H1 (cell line): Measurements from ENCODE around the gene ABCA9.

Experiments
- CHD1 ChIP-seq: IDR thresholded peaks from 2 replicates; pipeline ENCODE4 v1.6.1; 2012; ENCODE audit warnings: low read depth, low read length, improper control_type of control experiment
- CHD7 ChIP-seq: fragments of 300-600 bp; sonication (generic); IDR thresholded peaks from 2 replicates; pipeline ENCODE4 v1.7.1; 2012; ENCODE audit warnings: low read length, moderate library complexity, mild to moderate bottlenecking, inconsistent platforms; ENCODE audit not compliant: insufficient replicate concordance
- EGR1 ChIP-seq: IDR thresholded peaks from 2 replicates; pipeline ENCODE4 v1.6.1; 2011; ENCODE audit warnings: low read depth, low read length, borderline replicate concordance
- EZH2 ChIP-seq: fragments of 200-600 bp; sonication (generic); IDR thresholded peaks from 2 replicates; pipeline ENCODE4 v1.7.1; 2012; ENCODE audit warnings: low read depth, mild to moderate bottlenecking, moderate library complexity, low read length, inconsistent platforms; ENCODE audit not compliant: severe bottlenecking
- JUN ChIP-seq: IDR thresholded peaks from 2 replicates; pipeline ENCODE4 v1.6.1; 2011; ENCODE audit warnings: low read depth, mild to moderate bottlenecking, improper control_type of control experiment, low read length
- MAFK ChIP-seq: IDR thresholded peaks from 2 replicates; pipeline ENCODE4 v1.6.1; 2012; ENCODE audit warnings: low read depth, mild to moderate bottlenecking, improper control_type of control experiment, low read length
- NRF1 ChIP-seq: IDR thresholded peaks from 2 replicates; pipeline ENCODE4 v1.6.1; 2011; ENCODE audit warnings: mild to moderate bottlenecking, low read depth, low read length, improper control_type of control experiment
- POLR2AphosphoS5 ChIP-seq: IDR thresholded peaks from 2 replicates; pipeline ENCODE4 v1.6.1; 2011; ENCODE audit warnings: low read depth, low read length
- RAD21 ChIP-seq, 2 experiments: IDR thresholded peaks in 1 of 2; conservative IDR thresholded peaks in 1 of 2; 2 replicates each; pipeline ENCODE4 v1.6.1; 2011; ENCODE audit warnings: low read depth in 2 of 2, low read length in 2 of 2, improper control_type of control experiment in 1 of 2, inconsistent platforms in 1 of 2, mild to moderate bottlenecking in 1 of 2, moderate library complexity in 1 of 2
- SUZ12 ChIP-seq: fragments of 200-600 bp; sonication (generic); IDR thresholded peaks from 2 replicates; pipeline ENCODE4 v1.6.1; 2012; ENCODE audit warnings: mild to moderate bottlenecking, inconsistent platforms, low read length, moderate library complexity, mixed read lengths
- ZNF274 ChIP-seq: IDR thresholded peaks from 2 replicates; pipeline ENCODE4 v1.7.0; 2012; ENCODE audit warnings: low read length, borderline replicate concordance; ENCODE audit errors: extremely low read depth
- TF ChIP-seq, protein P1 (sequence below): IDR thresholded peaks from 2 replicates; pipeline ENCODE4 v1.6.1; 2012; ENCODE audit warnings: low read length, inconsistent platforms
- TF ChIP-seq, protein P2 (sequence below), 3 experiments: IDR thresholded peaks; 1 replicate in 2 of 3; 2 replicates in 1 of 3; pipeline versions ENCODE4 v1.5.1 to v1.6.1; 2011; ENCODE audit warnings: low read length in 3 of 3, mild to moderate bottlenecking in 3 of 3, inconsistent platforms in 2 of 3, low read depth in 1 of 3, moderate library complexity in 1 of 3; ENCODE audit not compliant: insufficient read depth in 1 of 3; ENCODE audit errors: control extremely low read depth in 1 of 3

DNA sequence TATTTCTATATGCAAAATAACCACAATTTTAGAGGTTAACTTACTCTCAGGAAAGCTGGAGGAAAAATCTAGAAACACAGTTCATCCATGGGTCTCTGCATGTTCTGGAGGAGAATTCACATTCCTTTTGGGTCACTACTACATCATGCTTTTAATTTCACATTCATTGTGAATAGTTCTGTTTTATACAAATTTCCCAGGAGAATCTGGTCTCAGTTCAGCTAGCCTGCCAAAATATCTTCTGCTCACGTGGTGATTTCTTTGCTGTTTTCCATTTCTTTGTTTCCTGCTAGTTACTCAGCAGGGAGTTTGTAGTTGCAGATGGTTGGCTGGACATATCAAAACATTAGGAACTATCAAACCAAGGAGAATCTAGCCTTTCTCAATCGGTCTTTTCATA is at the start of gene ABCA9:
- TF ChIP-seq, protein P1, sequence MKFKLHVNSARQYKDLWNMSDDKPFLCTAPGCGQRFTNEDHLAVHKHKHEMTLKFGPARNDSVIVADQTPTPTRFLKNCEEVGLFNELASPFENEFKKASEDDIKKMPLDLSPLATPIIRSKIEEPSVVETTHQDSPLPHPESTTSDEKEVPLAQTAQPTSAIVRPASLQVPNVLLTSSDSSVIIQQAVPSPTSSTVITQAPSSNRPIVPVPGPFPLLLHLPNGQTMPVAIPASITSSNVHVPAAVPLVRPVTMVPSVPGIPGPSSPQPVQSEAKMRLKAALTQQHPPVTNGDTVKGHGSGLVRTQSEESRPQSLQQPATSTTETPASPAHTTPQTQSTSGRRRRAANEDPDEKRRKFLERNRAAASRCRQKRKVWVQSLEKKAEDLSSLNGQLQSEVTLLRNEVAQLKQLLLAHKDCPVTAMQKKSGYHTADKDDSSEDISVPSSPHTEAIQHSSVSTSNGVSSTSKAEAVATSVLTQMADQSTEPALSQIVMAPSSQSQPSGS = no peak
- TF ChIP-seq CHD7 (no peak), EZH2 (no peak), MAFK (no peak), JUN (no peak), POLR2AphosphoS5 (no peak), RAD21 (IDR thresholded peaks at IDR 0.05 in 1 of 2, conservative IDR thresholded peaks at IDR 0.05 in 1 of 2; ENCODE audit: low read depth in 2 of 2, low read length in 2 of 2) (no peak), CHD1 (no peak), SUZ12 (no peak), ZNF274 (no peak), EGR1 (no peak), NRF1 (no peak)
- TF ChIP-seq, protein P2, sequence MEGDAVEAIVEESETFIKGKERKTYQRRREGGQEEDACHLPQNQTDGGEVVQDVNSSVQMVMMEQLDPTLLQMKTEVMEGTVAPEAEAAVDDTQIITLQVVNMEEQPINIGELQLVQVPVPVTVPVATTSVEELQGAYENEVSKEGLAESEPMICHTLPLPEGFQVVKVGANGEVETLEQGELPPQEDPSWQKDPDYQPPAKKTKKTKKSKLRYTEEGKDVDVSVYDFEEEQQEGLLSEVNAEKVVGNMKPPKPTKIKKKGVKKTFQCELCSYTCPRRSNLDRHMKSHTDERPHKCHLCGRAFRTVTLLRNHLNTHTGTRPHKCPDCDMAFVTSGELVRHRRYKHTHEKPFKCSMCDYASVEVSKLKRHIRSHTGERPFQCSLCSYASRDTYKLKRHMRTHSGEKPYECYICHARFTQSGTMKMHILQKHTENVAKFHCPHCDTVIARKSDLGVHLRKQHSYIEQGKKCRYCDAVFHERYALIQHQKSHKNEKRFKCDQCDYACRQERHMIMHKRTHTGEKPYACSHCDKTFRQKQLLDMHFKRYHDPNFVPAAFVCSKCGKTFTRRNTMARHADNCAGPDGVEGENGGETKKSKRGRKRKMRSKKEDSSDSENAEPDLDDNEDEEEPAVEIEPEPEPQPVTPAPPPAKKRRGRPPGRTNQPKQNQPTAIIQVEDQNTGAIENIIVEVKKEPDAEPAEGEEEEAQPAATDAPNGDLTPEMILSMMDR (IDR thresholded peaks at IDR 0.05; ENCODE audit: control extremely low read depth in 1 of 3, insufficient read depth in 1 of 3, low read depth in 1 of 3, low read length in 3 of 3) = no peak
